Activated T-cell treated with anti-CD3 and anti-CD28 coated beads for 24 hours (primary cell): ENCODE data around the gene DNAAF8.
A peak's percentile ranks its signal among the peaks of the same experiment; 100 is the strongest.

Experiments used
- DNase-seq: peaks from one replicate; pipeline ENCODE4 v3.0.0-alpha.2; 2020; ENCODE audit warnings: low read depth

DNAAF8 gene

GRCh38 chr16:4734063-4734729, at the start of gene DNAAF8, which contains the start of gene ANKS3:
Gene DNAAF8, plus strand, starts transcription at chr16:4734537. Its CDS starts 1,978 bp downstream, at chr16:4736515.
Gene ANKS3, minus strand, starts transcription at chr16:4734271. Its CDS starts 4,122 bp downstream, at chr16:4730149.
- peak; percentile 79 for DNase-seq

- DNase-seq = no peak
These were observed 49.6 kb upstream of the DNAAF8 start for GRCh38 chr16:4684763-4685162.

GRCh38 chr16:4685292-4685691, 49.0 kb upstream of the DNAAF8 start:
- DNase-seq = no peak

GRCh38 chr16:4685776-4686496, 48.4 kb upstream of the DNAAF8 start:
- DNase-seq = no peak

- no peak for DNase-seq
These were observed 47.7 kb upstream of the DNAAF8 start for GRCh38 chr16:4686497-4687210.

- no peak for DNase-seq
These were observed 46.9 kb upstream of the DNAAF8 start for GRCh38 chr16:4687416-4687815.

GRCh38 chr16:4687946-4688673, 46.2 kb upstream of the DNAAF8 start:
- no peak for DNase-seq

GRCh38 chr16:4688674-4689045, 45.7 kb upstream of the DNAAF8 start:
- no peak for DNase-seq

GRCh38 chr16:4689091-4689671, 45.2 kb upstream of the DNAAF8 start:
- no peak for DNase-seq

GRCh38 chr16:4689864-4690704, 44.3 kb upstream of the DNAAF8 start:
- no peak for DNase-seq

- DNase-seq = no peak
These were observed 43.2 kb upstream of the DNAAF8 start for GRCh38 chr16:4690946-4691665.

GRCh38 chr16:4691666-4692412, 42.5 kb upstream of the DNAAF8 start:
- DNase-seq = no peak

GRCh38 chr16:4692460-4693295, 41.7 kb upstream of the DNAAF8 start:
- no peak for DNase-seq

GRCh38 chr16:4693296-4693955, 40.9 kb upstream of the DNAAF8 start, which contains the start of gene NUDT16L1:
Gene NUDT16L1, plus strand, starts transcription at chr16:4693562. Its CDS starts 165 bp downstream, at chr16:4693727.
- peak; percentile 97 for DNase-seq

GRCh38 chr16:4693956-4694641, 40.2 kb upstream of the DNAAF8 start:
- peak; percentile 37 for DNase-seq

GRCh38 chr16:4694642-4695451, 39.5 kb upstream of the DNAAF8 start:
- DNase-seq = no peak
